GM18498 (cell line): ENCODE data around the gene HGF.
A peak's percentile ranks its signal among the peaks of the same experiment; 100 is the strongest.

Experiments used
- ATAC-seq: cut with Tn5 transposase; IDR thresholded peaks from one replicate; pipeline ENCODE4 v1.9.1; 2021; ENCODE audit warnings: mild to moderate bottlenecking, moderate library complexity; ENCODE audit not compliant: unreplicated experiment

Gene HGF

GRCh38 chr7:81687062-81687461 is 82.8 kb downstream of the HGF start:
- ATAC-seq: no peak

GRCh38 chr7:81685270-81685868 is 84.5 kb downstream of the HGF start:
- no peak for ATAC-seq

- ATAC-seq: peak; percentile 92
These were observed 85.2 kb downstream of the HGF start for GRCh38 chr7:81684514-81685269.

- ATAC-seq: no peak
These were observed 85.8 kb downstream of the HGF start for GRCh38 chr7:81684033-81684432.

- no peak for ATAC-seq
These were observed 87.0 kb downstream of the HGF start for GRCh38 chr7:81682873-81683272.

GRCh38 chr7:81680120-81680519 is 89.7 kb downstream of the HGF start:
- no peak for ATAC-seq

- no peak for ATAC-seq
These were observed 93.0 kb downstream of the HGF start for GRCh38 chr7:81676813-81677212.

GRCh38 chr7:81676105-81676811 is 93.6 kb downstream of the HGF start:
- no peak for ATAC-seq

DNA sequence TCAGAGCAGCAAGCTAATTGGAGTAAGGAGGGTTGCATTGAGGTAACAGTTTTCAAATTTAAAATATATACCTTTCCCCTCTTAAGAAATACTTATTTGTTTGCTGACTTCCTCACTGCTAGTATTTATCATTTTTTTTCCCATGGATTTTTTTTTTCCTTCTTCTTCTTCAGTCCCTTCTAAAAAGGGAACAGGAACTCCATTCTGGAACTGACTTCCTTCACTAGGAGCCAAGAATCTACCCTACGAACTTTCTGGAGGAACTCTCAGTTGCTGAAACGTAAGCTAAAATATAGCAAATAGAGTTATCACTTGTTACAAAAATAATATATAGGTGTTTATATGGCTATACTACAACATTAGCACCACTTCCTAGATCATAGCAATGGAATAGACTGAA is 95.4 kb downstream of the HGF start:
- ATAC-seq: no peak

GRCh38 chr7:81672872-81673271 is 97.0 kb downstream of the HGF start:
- ATAC-seq: no peak

GRCh38 chr7:81669476-81670105 is 100.3 kb downstream of the HGF start:
- no peak for ATAC-seq

- ATAC-seq: no peak
These were observed 103.6 kb downstream of the HGF start for GRCh38 chr7:81666209-81666608.

GRCh38 chr7:81665236-81665635 is 104.6 kb downstream of the HGF start:
- no peak for ATAC-seq

DNA sequence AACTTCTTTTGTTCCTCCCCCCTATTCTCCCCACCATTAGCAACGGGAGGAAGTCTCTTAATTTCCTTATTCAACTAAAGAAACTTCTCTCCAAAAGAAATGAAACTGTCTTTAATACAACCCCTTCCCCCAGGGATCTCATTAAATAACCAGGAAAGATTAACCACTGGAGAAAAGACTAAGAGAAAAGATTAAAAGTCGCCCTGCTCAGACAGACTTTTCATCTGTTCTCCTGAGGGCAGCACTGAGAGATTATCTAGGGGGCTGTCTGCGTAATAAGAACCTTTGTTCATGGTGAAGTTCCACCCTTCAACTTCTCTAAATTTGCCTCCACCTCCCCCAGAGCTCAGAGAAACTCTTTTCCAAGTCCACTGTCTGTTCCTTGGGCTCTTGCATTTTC is 105.5 kb downstream of the HGF start:
- ATAC-seq: no peak

- no peak for ATAC-seq
These were observed 107.3 kb downstream of the HGF start for GRCh38 chr7:81662531-81662930.

DNA sequence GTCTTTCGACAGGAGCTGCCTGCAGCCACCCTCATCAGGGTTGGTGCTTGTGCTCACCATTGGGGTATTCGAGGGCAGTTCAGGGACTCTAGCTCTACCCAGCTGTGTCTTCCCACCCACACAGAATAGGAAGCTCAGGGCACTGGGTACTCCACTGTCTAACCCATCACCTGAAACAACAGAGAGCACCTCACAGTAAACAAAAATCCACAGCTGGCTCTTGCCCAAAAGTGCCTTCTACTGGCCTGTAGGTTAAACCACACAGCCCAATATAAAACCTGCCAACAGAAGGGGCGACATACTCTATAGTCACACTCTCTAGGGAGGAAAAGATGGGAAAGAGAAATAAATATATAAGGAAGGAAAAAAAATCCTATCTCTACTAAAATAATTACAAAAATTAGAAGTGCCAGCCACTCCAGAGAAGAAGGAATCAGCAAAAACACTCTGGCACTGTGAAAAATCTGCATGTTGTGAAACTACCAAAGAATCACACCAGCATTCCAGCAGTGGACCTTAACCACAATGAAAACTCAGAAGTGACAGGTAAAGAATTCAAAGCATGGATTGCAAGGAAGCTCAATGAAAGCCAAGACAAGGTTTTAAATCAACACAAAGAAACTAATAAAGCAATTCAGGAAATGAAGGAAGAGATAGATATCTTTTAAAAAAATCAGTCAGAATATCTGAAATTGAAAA is 110.0 kb downstream of the HGF start:
- ATAC-seq: no peak

DNA sequence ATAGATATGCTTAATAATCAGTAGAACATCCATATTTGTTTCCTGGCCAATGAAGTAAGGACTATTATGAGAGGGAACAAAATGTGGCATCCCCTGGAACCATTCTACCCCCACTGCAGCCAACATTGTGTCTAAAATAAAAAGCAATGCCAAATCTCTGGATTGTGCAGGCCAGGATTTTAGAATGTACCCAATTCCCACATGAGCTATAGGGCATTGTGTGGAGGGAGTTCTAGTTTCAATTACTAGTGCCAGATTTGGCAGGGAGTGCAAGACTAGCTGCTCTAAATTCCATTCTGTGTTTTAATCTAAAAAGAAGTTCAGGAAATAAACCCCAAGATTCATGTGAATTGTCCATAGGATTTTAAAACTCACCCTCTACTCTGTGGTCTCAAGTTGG is 112.3 kb downstream of the HGF start:
- ATAC-seq: no peak

DNA sequence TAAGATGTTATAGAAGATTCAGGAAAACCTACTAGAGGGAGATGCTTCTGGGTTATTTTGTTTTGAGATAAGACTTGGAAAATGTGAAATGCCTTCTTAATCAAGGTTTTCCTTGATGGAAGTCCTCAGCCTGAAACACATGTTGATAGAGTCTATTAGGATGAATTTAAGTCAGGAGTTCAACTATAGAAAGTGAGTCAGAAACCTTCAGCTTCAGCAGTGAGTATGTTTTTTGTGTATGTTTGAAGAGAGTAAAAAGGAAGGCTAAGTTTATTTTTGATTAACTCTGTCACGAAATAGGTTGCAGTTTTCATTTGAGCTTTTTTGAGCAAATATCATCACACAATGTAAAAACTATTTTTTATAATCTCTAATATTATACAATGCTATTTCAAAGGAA is 114.6 kb downstream of the HGF start:
- no peak for ATAC-seq

DNA sequence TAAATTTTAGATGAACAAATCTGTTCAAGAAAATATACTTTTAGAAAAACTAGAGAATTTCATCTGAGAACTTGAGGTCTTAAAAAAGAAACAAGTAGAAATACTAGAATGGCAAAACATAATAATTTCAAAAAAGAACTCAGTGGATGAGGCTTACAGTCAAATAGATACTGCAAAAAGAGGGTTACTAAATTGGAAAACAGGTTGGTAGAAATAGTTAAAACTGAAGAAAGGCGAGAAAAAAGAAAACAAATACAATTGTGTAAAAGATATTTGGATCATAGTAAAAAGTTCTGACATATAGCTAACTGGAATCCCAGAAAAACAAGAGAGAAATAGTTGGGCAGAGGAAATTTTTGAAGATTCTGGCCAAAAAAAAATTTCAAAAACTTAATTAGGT is 117.6 kb downstream of the HGF start:
- no peak for ATAC-seq
